Right lobe of liver (tissue), 6 donors: Measurements from ENCODE around the gene NME4. TPM values are rescaled to one million over a fixed set of nuclear protein-coding genes. Genes with fewer than 3 reads are reported as not detected.

Source experiments
- ATAC-seq, 4 donors: fragments of 200-7000 bp; cut with Tn5 transposase; one replicate each; pipeline ENCODE4 v1.9.1; 2020; ENCODE audit warnings: mild to moderate bottlenecking in 4 of 4, moderate library complexity in 4 of 4
- DNase-seq, 3 donors: peaks; one replicate each; pipeline ENCODE4 v3.0.0-alpha.2; 2020
- H3K27ac ChIP-seq, 3 donors: fragments of 200-600 bp; one replicate each; pipeline ENCODE4 v1.8.0; 2022
- H3K27me3 ChIP-seq, 2 donors: fragments of 200-600 bp; one replicate each; pipeline ENCODE4 v1.8.0; 2022
- H3K36me3 ChIP-seq, 4 donors: fragments of 200-600 bp; sonication (generic) in 1 of 4; one replicate each; pipeline versions ENCODE4 v1.5.1 to v1.8.0; 2017 to 2022; ENCODE audit warnings: control low read depth in 1 of 4
- H3K4me1 ChIP-seq, 4 donors: fragments of 200-600 bp; sonication (generic) in 1 of 4; one replicate each; pipeline versions ENCODE4 v1.5.1 to v1.8.0; 2017 to 2022; ENCODE audit warnings: control low read depth in 1 of 4
- H3K4me3 ChIP-seq, 3 donors: fragments of 200-600 bp; one replicate each; pipeline ENCODE4 v1.8.0; 2022
- H3K9me3 ChIP-seq, 4 donors: fragments of 200-600 bp; sonication (generic) in 1 of 4; one replicate each; pipeline versions ENCODE4 v1.5.1 to v1.8.0; 2017 to 2022; ENCODE audit warnings: control low read depth in 1 of 4
- POLR2A ChIP-seq: fragments of 450-650 bp; IDR thresholded peaks from one replicate; pipeline ENCODE4 v1.6.1; 2017; ENCODE audit warnings: antibody characterized with exemption, mild to moderate bottlenecking
- WGBS: methylation state at CpG from one replicate; pipeline ENCODE4 v1.1.6; 2018; ENCODE audit warnings: low coverage, low lambda C conversion rate; ENCODE audit not compliant: insufficient coverage; ENCODE audit errors: missing lambda C conversion rate; 5-methylcytosine and 5-hydroxymethylcytosine counted together
- intact Hi-C, 2 donors: fragments of 100-400 bp; cut with DNase I; formaldehyde crosslinking; loops; one replicate each; pipeline versions ENCODE4 v1.11.2 to v1.14.1; 2022
- total RNA-seq, 6 experiments: library from RNA; depleted of rRNA in 2 of 6; stranded (reverse); fragments of >200 nt in 2 of 6; fragmentation: NEBNext Ultra II Directional in 3 of 6; extraction: Animal tissue kit (Norgen Biotek cat#: 25700) in 3 of 6; gene quantifications; one replicate each; pipeline versions ENCODE4 v1.1.0 to v1.2.4, GENCODE V29; 2016 to 2023
- TF ChIP-seq, protein P1 (sequence below), 4 donors: fragments of 200-600 bp in 3 of 4; fragments of 450-650 bp in 1 of 4; IDR thresholded peaks; one replicate each; pipeline versions ENCODE4 v1.5.1 to v1.8.0; 2016 to 2022; ENCODE audit warnings: antibody characterized with exemption in 4 of 4, mild to moderate bottlenecking in 2 of 4
- donor health status: DM: no; HTN: yes; CAD: no.
- donor health status: DM: no; HTN: no; CAD: no.
- donor health status: DM: no; HTN: no; CAD: no.
- donor health status: DM: no; HTN: yes; CAD: no.
- donor health status: DM: no; HTN: yes; CAD: no.

Gene NME4
- total RNA-seq, 6 experiments from 2014 or later: 50.3 to 83.6 (median 61.0) TPM

- H3K4me1 ChIP-seq: peaks cover 0 to 5% (median 0%) of the 10 kb centered on the region in 4 donors
- 0% methylated on average over 7 of the region's 73 CpGs for WGBS
- ATAC-seq: peak; percentile 33 to 48 (median 36)
- no peaks in the 10 kb centered on the region for H3K27me3 ChIP-seq
- no peaks in the 10 kb centered on the region for H3K9me3 ChIP-seq
- H3K4me3 ChIP-seq: peak overlapping the region; percentile 75 to 94 (median 93)
- H3K36me3 ChIP-seq: no peaks in the 10 kb centered on the region
- intact Hi-C loops: loop anchor here in 1 of 2 donors (10.0 kb wide), 1 partner anchor 114 kb away; no protein-coding TSS in a partner anchor
- DNase-seq: peak in 2 of 3 donors; percentile 61 to 64
- H3K27ac ChIP-seq: peak overlapping the region in 2 of 3 donors; percentile 37 to 57
- TF ChIP-seq, protein P1, sequence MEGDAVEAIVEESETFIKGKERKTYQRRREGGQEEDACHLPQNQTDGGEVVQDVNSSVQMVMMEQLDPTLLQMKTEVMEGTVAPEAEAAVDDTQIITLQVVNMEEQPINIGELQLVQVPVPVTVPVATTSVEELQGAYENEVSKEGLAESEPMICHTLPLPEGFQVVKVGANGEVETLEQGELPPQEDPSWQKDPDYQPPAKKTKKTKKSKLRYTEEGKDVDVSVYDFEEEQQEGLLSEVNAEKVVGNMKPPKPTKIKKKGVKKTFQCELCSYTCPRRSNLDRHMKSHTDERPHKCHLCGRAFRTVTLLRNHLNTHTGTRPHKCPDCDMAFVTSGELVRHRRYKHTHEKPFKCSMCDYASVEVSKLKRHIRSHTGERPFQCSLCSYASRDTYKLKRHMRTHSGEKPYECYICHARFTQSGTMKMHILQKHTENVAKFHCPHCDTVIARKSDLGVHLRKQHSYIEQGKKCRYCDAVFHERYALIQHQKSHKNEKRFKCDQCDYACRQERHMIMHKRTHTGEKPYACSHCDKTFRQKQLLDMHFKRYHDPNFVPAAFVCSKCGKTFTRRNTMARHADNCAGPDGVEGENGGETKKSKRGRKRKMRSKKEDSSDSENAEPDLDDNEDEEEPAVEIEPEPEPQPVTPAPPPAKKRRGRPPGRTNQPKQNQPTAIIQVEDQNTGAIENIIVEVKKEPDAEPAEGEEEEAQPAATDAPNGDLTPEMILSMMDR (IDR thresholded peaks at IDR 0.05): no peak
- TF ChIP-seq POLR2A: no peak
These were observed 15.8 kb upstream of the NME4 start for GRCh38 chr16:381012-381788.

DNA sequence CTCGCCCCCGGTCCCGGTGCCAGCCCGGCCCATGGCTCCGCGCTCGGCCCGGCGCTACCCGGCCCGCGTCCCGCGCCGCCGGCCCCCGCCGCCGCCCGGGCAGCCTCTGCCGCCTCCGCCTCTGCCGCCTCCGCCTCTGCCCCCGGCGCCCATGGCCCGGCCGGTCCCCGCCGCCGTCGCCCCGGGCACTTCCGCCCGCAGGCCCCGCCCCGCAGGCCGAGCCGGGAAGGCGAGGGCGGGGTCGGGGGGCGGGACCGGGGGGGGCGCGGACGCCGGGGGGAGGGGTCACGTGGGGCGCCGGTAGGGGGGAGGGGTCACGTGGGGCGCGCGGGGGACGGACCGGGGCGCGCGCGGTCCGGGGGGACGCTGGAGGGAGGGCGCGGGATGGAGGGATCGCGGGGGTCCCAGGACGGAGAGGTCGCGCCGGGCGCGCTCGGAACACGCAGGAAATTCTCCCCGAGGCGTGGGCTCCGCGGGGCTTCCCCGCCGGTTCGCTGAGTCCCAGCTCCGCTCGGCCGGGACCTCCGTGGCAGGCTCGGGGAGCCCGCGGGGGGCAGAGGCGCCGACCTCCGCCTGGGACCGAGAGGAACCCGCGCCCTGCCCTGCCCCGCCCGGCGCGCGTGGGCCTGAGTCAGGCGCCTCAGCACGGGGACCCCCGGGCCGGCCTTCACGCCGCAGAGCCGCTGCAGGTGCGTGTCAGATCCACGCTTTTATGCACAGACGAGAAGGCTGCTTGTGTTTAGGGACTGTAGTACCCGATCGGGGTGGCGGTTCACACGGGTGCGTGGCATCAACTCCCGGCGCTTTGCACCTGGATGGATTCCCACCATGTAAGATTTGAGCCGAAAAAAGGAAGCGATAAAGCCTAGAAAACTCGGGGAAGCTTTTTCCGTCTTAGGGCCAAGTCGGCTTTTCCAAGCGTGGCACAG is 14.9 kb upstream of the NME4 start, which contains the start of gene PGAP6:
TSS of gene PGAP6 (minus strand) at position 190 of the 929 bp plus-strand sequence. CDS start at position 33, 157 bp downstream.
- peak; percentile 72 to 79 (median 78) for DNase-seq
- no peak for TF ChIP-seq POLR2A
- TF ChIP-seq, protein P1 (IDR thresholded peaks at IDR 0.05): no peak
- 0% methylated on average over 21 of the region's 123 CpGs for WGBS

GRCh38 chr16:383326-384051 is 13.5 kb upstream of the NME4 start:
- ATAC-seq (no peak), DNase-seq (peak in 2 of 3 donors; percentile 51 to 56)
- peaks cover 0 to 5% (median 0%) of the 10 kb centered on the region in 4 donors for H3K4me1 ChIP-seq
- intact Hi-C loops: loop anchor here in 1 of 2 donors (10.0 kb wide), 1 partner anchor 111 kb away; no protein-coding TSS in a partner anchor
- no peaks in the 10 kb centered on the region for H3K9me3 ChIP-seq
- no peaks in the 10 kb centered on the region for H3K27me3 ChIP-seq
- peak overlapping the region in 1 of 3 donors; percentile 94 for H3K4me3 ChIP-seq
- WGBS: 61% methylated on average over 7 of the region's 33 CpGs
- peak overlapping the region in 2 of 3 donors; percentile 13 to 43 for H3K27ac ChIP-seq
- no peak for TF ChIP-seq POLR2A
- TF ChIP-seq, protein P1 (IDR thresholded peaks at IDR 0.05): no peak
- no peaks in the 10 kb centered on the region for H3K36me3 ChIP-seq

More for the DNA sequence above, 14.9 kb upstream of the NME4 start, which contains the start of gene PGAP6:
- intact Hi-C loops: loop anchor here in 1 of 2 donors (10.0 kb wide), 1 partner anchor 113 kb away; no protein-coding TSS in a partner anchor
- Histone ChIP-seq H3K27me3 (no peaks in the 10 kb centered on the region), H3K9me3 (no peaks in the 10 kb centered on the region), H3K36me3 (no peaks in the 10 kb centered on the region), H3K4me3 (peak within 1 kb of the TSS; percentile 87 to 94 (median 94)), H3K27ac (peak within 1 kb of the TSS; percentile 50 to 70 (median 57)), H3K4me1 (peaks cover 0 to 5% (median 0%) of the 10 kb centered on the region in 4 donors)
- peak; percentile 76 to 88 (median 78) for ATAC-seq
